NCI-H128 (cell line): ENCODE measurements around the gene ENTPD2.
A peak's percentile ranks its signal among the peaks of the same experiment; 100 is the strongest.
"Not testable (repeated sequence)": the region's sequence is repeated elsewhere in the genome, so short reads cannot be mapped to it uniquely, and the experiment has no call there.

ENCODE experiments used
- DNase-seq: peaks from one replicate; lab custom pipeline; 2025; ENCODE audit not compliant: unreplicated experiment; lab: John Stamatoyannopoulos, UW

ENTPD2 gene

DNA sequence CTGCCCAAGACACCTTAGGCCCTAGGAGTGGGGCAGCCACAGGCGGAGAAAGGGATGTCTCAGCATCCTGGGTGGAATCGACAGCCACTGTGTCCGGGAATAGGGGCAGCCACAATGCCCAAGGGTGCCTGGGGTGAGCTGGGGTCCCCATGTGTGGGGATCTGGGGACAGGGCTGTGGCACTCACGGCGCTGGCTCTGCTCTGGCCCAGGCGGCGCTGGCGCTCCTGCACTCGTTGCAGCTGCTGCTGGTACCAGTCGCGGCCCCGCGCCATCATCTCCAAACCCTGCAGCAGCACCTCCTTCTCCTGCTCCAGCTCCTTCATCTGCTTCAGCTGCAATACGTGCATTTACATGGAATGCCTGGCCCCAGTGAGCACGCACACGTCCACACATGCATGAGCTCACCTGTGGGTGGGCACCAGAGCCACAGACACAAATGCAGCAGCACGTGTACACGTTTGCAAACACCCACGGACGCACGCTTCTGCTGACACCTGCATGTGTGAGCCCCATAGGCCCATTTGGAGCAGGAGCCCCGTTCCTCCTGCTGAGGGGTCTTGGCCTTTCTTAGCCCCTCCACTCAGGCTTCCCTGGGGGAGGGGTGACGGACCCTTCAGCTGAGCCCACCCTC, 11.6 kb upstream of the ENTPD2 start:
- DNase-seq: no peak

- DNase-seq: no peak
Measured at GRCh38 chr9:137064880-137065164, 11.0 kb upstream of the ENTPD2 start.

GRCh38 chr9:137064027-137064879, 10.4 kb upstream of the ENTPD2 start:
- no peak for DNase-seq

DNA sequence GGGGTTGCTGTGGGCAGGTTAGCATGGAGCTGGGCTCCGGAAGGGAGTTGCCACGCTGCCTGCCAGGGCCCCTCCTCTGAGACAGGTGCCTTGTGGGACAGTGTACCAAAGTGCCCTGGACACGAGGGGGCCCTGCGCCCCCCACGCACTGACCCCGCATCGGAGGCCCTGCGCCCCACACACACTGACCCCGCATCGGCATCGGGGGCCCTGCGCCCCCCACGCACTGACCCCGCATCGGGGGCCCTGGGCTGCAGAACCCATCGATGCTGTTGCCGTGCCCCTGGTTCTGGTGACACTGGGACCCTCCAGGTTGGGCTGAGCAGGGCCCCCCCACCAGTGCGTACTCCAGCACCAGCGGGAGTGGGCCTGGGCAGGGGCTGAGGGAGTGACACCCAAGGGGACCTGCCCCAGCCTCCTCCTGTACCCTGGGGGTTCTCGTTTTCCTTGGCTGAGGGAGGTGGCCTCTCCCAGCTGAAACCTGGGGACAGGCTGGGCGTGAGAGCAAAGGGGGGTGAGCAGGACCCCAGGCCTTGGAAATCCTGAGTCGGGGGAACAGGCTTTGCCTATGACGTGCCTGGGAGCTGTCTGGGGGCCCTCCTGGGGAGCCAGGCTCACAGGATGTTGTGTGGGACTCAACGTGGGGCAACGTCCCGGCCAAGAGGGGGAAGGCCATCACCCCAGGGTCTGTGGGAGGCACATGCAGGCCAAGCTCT, 9.6 kb upstream of the ENTPD2 start:
- no peak for DNase-seq

DNA sequence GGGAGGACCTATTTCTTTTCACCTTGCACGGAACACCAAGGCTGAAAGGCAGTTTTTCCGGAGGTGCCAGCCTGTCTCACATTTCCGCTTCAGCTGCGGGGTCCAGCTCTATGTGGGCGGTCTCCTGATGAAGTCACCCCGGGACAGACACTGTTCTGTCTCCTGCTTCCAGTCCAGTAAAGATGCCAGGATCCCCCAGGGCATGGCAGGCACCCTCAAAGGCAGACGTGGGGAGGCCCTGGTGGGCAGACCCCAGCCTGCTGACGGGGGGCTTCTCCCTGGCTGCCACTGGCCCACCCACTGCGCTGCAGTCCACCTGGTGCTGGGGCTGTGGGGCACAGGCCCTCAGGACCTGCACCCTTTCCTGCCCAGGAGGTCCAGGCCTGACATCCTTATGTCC, 8.9 kb upstream of the ENTPD2 start:
- DNase-seq: not testable (repeated sequence)

DNA sequence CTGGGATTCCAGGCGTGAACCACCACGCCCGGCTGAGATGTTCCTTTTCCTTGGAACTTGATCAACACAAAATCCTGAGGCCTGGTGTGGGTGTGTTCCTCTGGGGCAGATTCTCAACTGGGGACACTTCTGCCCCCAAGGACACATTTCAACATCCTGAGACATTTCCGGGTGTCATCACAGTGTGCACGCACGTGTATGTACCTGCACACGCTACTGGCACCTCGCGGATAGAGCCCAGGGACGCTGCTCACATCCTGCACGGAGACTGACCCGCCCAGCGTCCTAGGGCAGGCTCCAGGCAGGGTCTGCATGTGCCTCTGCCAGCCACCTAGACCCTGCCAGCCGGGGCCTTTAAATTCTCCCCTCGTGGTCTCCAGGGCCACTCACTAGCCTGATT, 8.5 kb upstream of the ENTPD2 start:
- DNase-seq: no peak

GRCh38 chr9:137058521-137059234, 4.8 kb upstream of the ENTPD2 start:
- DNase-seq: no peak

GRCh38 chr9:137057545-137057944, 3.7 kb upstream of the ENTPD2 start:
- DNase-seq: peak; percentile 14

DNA sequence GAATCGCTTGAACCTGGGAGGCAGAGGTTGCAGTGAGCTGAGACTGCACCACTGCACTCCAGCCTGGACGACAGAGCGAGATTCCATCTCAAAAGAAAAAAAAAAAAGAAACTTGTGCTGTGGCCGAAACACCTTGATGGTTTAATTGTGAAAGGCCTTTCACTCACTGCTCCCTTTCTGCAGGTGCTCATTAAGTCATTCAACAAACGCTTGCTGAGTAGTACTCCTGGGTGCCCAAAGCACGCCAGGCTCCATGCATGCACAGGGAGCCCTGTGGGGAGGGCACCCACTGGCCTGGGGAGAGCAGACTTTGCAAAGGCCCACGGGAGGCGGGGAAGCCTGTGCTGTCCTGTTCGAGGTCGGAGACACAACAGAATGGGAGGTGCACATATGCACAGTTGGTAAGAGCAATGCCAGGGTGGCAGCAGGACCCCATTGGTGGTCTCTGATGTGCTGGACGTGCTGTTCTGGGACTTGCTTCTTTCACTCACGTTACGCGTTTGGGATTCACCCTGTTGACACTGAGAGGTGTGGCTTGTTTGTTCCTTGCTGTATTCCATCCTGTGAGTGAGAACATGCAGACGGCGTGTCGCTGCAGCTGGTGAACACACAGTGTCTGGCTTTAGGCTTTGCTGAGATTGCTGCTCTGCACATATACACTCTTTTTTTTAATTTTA, 3.0 kb upstream of the ENTPD2 start:
- no peak for DNase-seq

- DNase-seq: no peak
Measured at GRCh38 chr9:137055385-137056364, 1.8 kb upstream of the ENTPD2 start.

- DNase-seq: no peak
Measured at GRCh38 chr9:137054932-137055384, 1.1 kb upstream of the ENTPD2 start.

- no peak for DNase-seq
Measured at GRCh38 chr9:137052998-137053943, 590 bp downstream of the ENTPD2 start.

- no peak for DNase-seq
Measured at GRCh38 chr9:137052293-137052692, 1.6 kb downstream of the ENTPD2 start.

- no peak for DNase-seq
Measured at GRCh38 chr9:137051145-137051724, 2.6 kb downstream of the ENTPD2 start.

DNA sequence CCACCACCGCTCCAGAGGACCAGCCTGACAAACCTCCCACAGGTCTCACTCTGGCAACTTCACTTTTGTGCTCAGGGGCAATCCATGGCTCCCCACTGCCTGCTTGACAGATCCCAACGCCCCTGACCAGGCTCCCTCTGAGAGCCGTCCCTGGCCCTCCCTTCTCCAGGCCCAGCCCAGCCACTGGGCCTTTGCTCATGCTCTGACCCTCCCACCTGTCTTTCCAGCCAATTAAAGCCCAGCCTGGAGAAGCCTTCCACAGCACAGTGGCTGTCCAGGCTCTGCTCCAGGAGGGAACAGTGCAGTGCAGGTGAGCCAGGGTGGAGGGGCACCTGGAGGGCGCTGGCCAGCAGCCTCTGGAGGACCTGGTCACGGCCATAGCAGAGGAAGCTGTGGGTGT, 3.3 kb downstream of the ENTPD2 start:
- no peak for DNase-seq

GRCh38 chr9:137049544-137050449, 4.1 kb downstream of the ENTPD2 start:
- DNase-seq: no peak
